H9 (cell line): ENCODE results near the gene DPPA4. TPM values are rescaled to one million over a fixed set of nuclear protein-coding genes. Genes with fewer than 3 reads are reported as not detected.

Experiments
- DNase-seq: peaks from one replicate; pipeline ENCODE4 v3.0.0-alpha.2; 2017
- H2AFZ ChIP-seq: one replicate; pipeline ENCODE4 v1.6.1; 2013; ENCODE audit warnings: mild to moderate bottlenecking, low read length, control low read depth, moderate library complexity
- H2AK5ac ChIP-seq: 2 replicates; pipeline ENCODE4 v1.6.1; 2013; ENCODE audit warnings: low read length, control low read depth, mixed read lengths; ENCODE audit not compliant: insufficient read length
- H2BK120ac ChIP-seq: one replicate; pipeline ENCODE4 v1.6.1; 2013; ENCODE audit warnings: low read depth, mild to moderate bottlenecking, low read length, control low read depth, inconsistent platforms; ENCODE audit not compliant: poor library complexity, severe bottlenecking
- H2BK12ac ChIP-seq: 2 replicates; pipeline ENCODE4 v1.6.1; 2013; ENCODE audit warnings: low read length, control low read depth, mixed read lengths, low read depth; ENCODE audit not compliant: insufficient read length
- H2BK15ac ChIP-seq: 2 replicates; pipeline ENCODE4 v1.6.1; 2013; ENCODE audit warnings: low read depth, low read length, control low read depth
- H2BK20ac ChIP-seq: one replicate; pipeline ENCODE4 v1.6.1; 2013; ENCODE audit warnings: low read depth, mild to moderate bottlenecking, low read length, control low read depth, inconsistent platforms; ENCODE audit not compliant: poor library complexity, severe bottlenecking
- H2BK5ac ChIP-seq: 2 replicates; pipeline ENCODE4 v1.6.1; 2013; ENCODE audit warnings: low read length, control low read depth, mixed read lengths; ENCODE audit not compliant: insufficient read length
- H3K14ac ChIP-seq: 2 replicates; pipeline ENCODE4 v1.6.1; 2013; ENCODE audit warnings: low read length, control low read depth; ENCODE audit not compliant: insufficient read depth
- H3K18ac ChIP-seq: 2 replicates; pipeline ENCODE4 v1.6.1; 2013; ENCODE audit warnings: low read depth, mild to moderate bottlenecking, mixed read lengths, low read length, control low read depth; ENCODE audit not compliant: insufficient read length
- H3K23ac ChIP-seq: 2 replicates; pipeline ENCODE4 v1.6.1; 2013; ENCODE audit warnings: low read length, control low read depth, mixed read lengths, low read depth; ENCODE audit not compliant: insufficient read length
- H3K23me2 ChIP-seq: 2 replicates; pipeline ENCODE4 v1.6.1; 2013; ENCODE audit warnings: low read depth, mild to moderate bottlenecking, mixed read lengths, low read length, control low read depth; ENCODE audit not compliant: insufficient read length, poor library complexity, severe bottlenecking
- H3K27ac ChIP-seq: 2 replicates; pipeline ENCODE4 v1.5.1; 2013; ENCODE audit warnings: low read length, control low read depth, mixed read lengths, low read depth; ENCODE audit not compliant: insufficient read length
- H3K27me3 ChIP-seq: 2 replicates; pipeline ENCODE4 v1.6.1; 2013; ENCODE audit warnings: low read length, control low read depth, inconsistent platforms; ENCODE audit not compliant: insufficient read depth
- H3K4ac ChIP-seq: 2 replicates; pipeline ENCODE4 v1.6.1; 2013; ENCODE audit warnings: low read depth, mild to moderate bottlenecking, control low read depth, inconsistent platforms, low read length, moderate library complexity
- H3K4me1 ChIP-seq: 2 replicates; pipeline ENCODE4 v1.6.1; 2013; ENCODE audit warnings: low read length, control low read depth, inconsistent platforms; ENCODE audit not compliant: insufficient read depth
- H3K4me2 ChIP-seq: 2 replicates; pipeline ENCODE4 v1.6.1; 2013; ENCODE audit warnings: low read length, control low read depth, mixed read lengths; ENCODE audit not compliant: insufficient read length, insufficient read depth
- H3K56ac ChIP-seq: 2 replicates; pipeline ENCODE4 v1.6.1; 2013; ENCODE audit warnings: low read depth, mild to moderate bottlenecking, mixed read lengths, low read length, control low read depth; ENCODE audit not compliant: insufficient read length
- H3K79me1 ChIP-seq: 2 replicates; pipeline ENCODE4 v1.6.1; 2013; ENCODE audit warnings: low read depth, mild to moderate bottlenecking, moderate library complexity, low read length, control low read depth, inconsistent platforms; ENCODE audit not compliant: insufficient read depth, poor library complexity, severe bottlenecking
- H3K79me2 ChIP-seq: 2 replicates; pipeline ENCODE4 v1.6.1; 2013; ENCODE audit warnings: low read length, control low read depth, inconsistent platforms; ENCODE audit not compliant: insufficient read depth
- H3K9ac ChIP-seq: 2 replicates; pipeline ENCODE4 v1.6.1; 2013; ENCODE audit warnings: low read length, control low read depth, mixed read lengths; ENCODE audit not compliant: insufficient read length; ENCODE audit errors: extremely low read depth
- H3K9me3 ChIP-seq: one replicate; pipeline ENCODE4 v1.6.1; 2013; ENCODE audit warnings: low read depth, low read length, inconsistent platforms; ENCODE audit not compliant: control insufficient read depth
- H3T11ph ChIP-seq: one replicate; pipeline ENCODE4 v1.6.1; 2013; ENCODE audit warnings: mild to moderate bottlenecking, low read length, control low read depth, inconsistent platforms
- H4K20me1 ChIP-seq: one replicate; pipeline ENCODE4 v1.6.1; 2013; ENCODE audit not compliant: control insufficient read depth, insufficient read length, insufficient read depth
- H4K5ac ChIP-seq: 2 replicates; pipeline ENCODE4 v1.6.1; 2013; ENCODE audit warnings: low read depth, mild to moderate bottlenecking, mixed read lengths, low read length, control low read depth; ENCODE audit not compliant: insufficient read length
- H4K8ac ChIP-seq: replicated peaks from 2 replicates; pipeline ENCODE4 v1.6.1; 2013; ENCODE audit warnings: low read length, control low read depth, mixed read lengths, low read depth; ENCODE audit not compliant: insufficient read length
- H4K91ac ChIP-seq: 2 replicates; pipeline ENCODE4 v1.6.1; 2013; ENCODE audit warnings: low read depth, mild to moderate bottlenecking, moderate library complexity, mixed read lengths, low read length, control low read depth; ENCODE audit not compliant: insufficient read length
- H3K27ac Mint-ChIP-seq, 3 experiments: 2 replicates in 2 of 3; 3 replicates in 1 of 3; pipeline ENCODE4 v1.8.0; 2020 to 2021; ENCODE audit warnings: mixed read lengths in 3 of 3, mild to moderate bottlenecking in 1 of 3, moderate library complexity in 1 of 3
- H3K27me3 Mint-ChIP-seq: 2 replicates; pipeline ENCODE4 v1.8.0; 2021; ENCODE audit warnings: low read depth, mild to moderate bottlenecking, moderate library complexity, mixed read lengths
- H3K36me3 Mint-ChIP-seq, 3 experiments: 2 replicates in 2 of 3; 3 replicates in 1 of 3; pipeline ENCODE4 v1.8.0; 2020 to 2021; ENCODE audit warnings: low read depth in 3 of 3, mixed read lengths in 3 of 3; ENCODE audit not compliant: insufficient read depth in 1 of 3
- H3K4me1 Mint-ChIP-seq, 2 experiments: 2 replicates each; pipeline ENCODE4 v1.8.0; 2020; ENCODE audit warnings: mixed read lengths in 2 of 2
- H3K4me3 Mint-ChIP-seq, 2 experiments: 2 replicates in 1 of 2; 3 replicates in 1 of 2; pipeline ENCODE4 v1.8.0; 2020 to 2021; ENCODE audit warnings: mild to moderate bottlenecking in 2 of 2, mixed read lengths in 2 of 2, moderate library complexity in 1 of 2
- H3K9me3 Mint-ChIP-seq, 2 experiments: 2 replicates in 1 of 2; 3 replicates in 1 of 2; pipeline ENCODE4 v1.8.0; 2020; ENCODE audit warnings: mild to moderate bottlenecking in 2 of 2, mixed read lengths in 2 of 2, moderate library complexity in 1 of 2
- WGBS: extraction: QIAGEN DNeasy Blood & Tissue Kit; methylation state at CpG from one replicate; pipeline ENCODE4 v1.1.7; 2013; ENCODE audit warnings: missing lambda C conversion rate, low lambda C conversion rate, mixed read lengths; ENCODE audit not compliant: insufficient read length; ENCODE audit errors: extremely low coverage; 5-methylcytosine and 5-hydroxymethylcytosine counted together
- total RNA-seq: library from RNA; stranded (reverse); gene quantifications from 2 replicates; pipeline ENCODE4 v1.2.1, GENCODE V29; 2021
- TF ChIP-seq, protein P1 (sequence below): fragments of 200-600 bp; sonication (generic); conservative IDR thresholded peaks from 3 replicates; pipeline ENCODE4 v1.8.0; 2021; ENCODE audit warnings: antibody characterized with exemption, mild to moderate bottlenecking

DPPA4 gene
- total RNA-seq, 1 experiment from 2014 or later = 821 TPM

DNA sequence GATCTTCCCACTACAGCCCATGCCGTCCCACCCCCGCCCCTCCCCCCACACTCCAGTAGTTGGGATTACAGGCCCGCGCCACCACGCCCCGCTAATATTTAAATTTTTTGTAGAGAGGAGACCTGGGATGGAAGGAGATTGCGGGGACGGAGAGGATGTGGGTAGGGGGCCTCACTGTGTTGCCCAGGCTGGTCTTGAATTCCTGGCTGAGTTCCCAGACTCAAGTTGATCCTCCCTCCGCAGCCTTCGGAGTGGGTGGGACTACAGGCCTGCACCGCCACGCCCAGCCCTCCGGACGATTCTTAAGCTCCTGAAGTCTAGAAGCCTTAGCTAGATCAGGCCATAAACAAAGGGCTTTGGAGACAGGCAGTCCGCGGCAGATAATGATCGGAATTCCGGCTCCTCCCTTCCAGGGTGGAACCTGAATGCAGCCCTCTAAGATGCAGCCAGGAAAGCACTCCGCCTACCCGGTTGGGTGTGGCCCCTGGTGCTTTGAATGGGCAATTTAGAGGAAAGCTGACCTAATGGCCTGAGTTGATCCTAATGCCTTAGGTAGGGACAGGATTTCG lies 21.1 kb downstream of the DPPA4 start, which contains the start of gene DPPA2:
TSS of gene DPPA2 (minus strand) at position 356 of the 569 bp plus-strand sequence. CDS start 1,975 bp downstream, outside the sequence.
- H3K9me3 Mint-ChIP-seq = no peaks in the 10 kb centered on the region
- H2BK15ac ChIP-seq = no peak within 1 kb of the TSS
- peak within 1 kb of the TSS; percentile 21 for H3K4me2 ChIP-seq
- peaks cover 5% of the 10 kb centered on the region; the same call in 1 of the 2 replicates for H3K4me1 ChIP-seq
- H2BK120ac ChIP-seq = peak within 1 kb of the TSS; percentile 61
- no peaks in the 10 kb centered on the region; a peak in 1 of 7 replicates for H3K36me3 Mint-ChIP-seq
- H3K9ac ChIP-seq = no peak within 1 kb of the TSS
- no CpG with 5 or more reads among the region's 21 CpGs for WGBS
- no peaks in the 10 kb centered on the region for H3K79me2 ChIP-seq
- no peak within 1 kb of the TSS for H3K18ac ChIP-seq
- H4K91ac ChIP-seq = no peak within 1 kb of the TSS
- peak; percentile 98 for DNase-seq
- no peaks in the 10 kb centered on the region for H4K20me1 ChIP-seq
- H2BK5ac ChIP-seq = peak within 1 kb of the TSS; percentile 64
- no peak within 1 kb of the TSS for H3K4ac ChIP-seq
- H4K8ac ChIP-seq = no peak within 1 kb of the TSS
- no peak within 1 kb of the TSS for H2BK20ac ChIP-seq
- H3K9me3 ChIP-seq = no peaks in the 10 kb centered on the region
- H4K5ac ChIP-seq = no peak within 1 kb of the TSS
- H2AK5ac ChIP-seq = peak within 1 kb of the TSS; percentile 23
- H3K27ac Mint-ChIP-seq = peak within 1 kb of the TSS; percentile 52 to 95 (median 81); a peak in 6 of 7 replicates
- H3K56ac ChIP-seq = no peak within 1 kb of the TSS
- no peak within 1 kb of the TSS for H3K23ac ChIP-seq
- H3K27me3 Mint-ChIP-seq = no peaks in the 10 kb centered on the region
- no peaks in the 10 kb centered on the region for H3K23me2 ChIP-seq
- peak within 1 kb of the TSS; percentile 37 to 59; a peak in 3 of 5 replicates for H3K4me3 Mint-ChIP-seq
- no peaks in the 10 kb centered on the region for H3K79me1 ChIP-seq
- peak within 1 kb of the TSS; percentile 74 for H3K27ac ChIP-seq
- H2AFZ ChIP-seq = no peak within 1 kb of the TSS
- H3K14ac ChIP-seq = no peak within 1 kb of the TSS
- TF ChIP-seq, protein P1, sequence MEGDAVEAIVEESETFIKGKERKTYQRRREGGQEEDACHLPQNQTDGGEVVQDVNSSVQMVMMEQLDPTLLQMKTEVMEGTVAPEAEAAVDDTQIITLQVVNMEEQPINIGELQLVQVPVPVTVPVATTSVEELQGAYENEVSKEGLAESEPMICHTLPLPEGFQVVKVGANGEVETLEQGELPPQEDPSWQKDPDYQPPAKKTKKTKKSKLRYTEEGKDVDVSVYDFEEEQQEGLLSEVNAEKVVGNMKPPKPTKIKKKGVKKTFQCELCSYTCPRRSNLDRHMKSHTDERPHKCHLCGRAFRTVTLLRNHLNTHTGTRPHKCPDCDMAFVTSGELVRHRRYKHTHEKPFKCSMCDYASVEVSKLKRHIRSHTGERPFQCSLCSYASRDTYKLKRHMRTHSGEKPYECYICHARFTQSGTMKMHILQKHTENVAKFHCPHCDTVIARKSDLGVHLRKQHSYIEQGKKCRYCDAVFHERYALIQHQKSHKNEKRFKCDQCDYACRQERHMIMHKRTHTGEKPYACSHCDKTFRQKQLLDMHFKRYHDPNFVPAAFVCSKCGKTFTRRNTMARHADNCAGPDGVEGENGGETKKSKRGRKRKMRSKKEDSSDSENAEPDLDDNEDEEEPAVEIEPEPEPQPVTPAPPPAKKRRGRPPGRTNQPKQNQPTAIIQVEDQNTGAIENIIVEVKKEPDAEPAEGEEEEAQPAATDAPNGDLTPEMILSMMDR = no peak
- H3K27me3 ChIP-seq = no peaks in the 10 kb centered on the region
- peaks cover 19 to 37% of the 10 kb centered on the region in 2 experiments for H3K4me1 Mint-ChIP-seq
- H2BK12ac ChIP-seq = no peak within 1 kb of the TSS
- no peak within 1 kb of the TSS for H3T11ph ChIP-seq
